Thoracic aorta (tissue), 2 donors: Measurements from ENCODE around the gene SART3. TPM values are rescaled to one million over a fixed set of nuclear protein-coding genes. Genes with fewer than 3 reads are reported as not detected.

Experiments
- ATAC-seq: fragments of 150-250 bp; one replicate; pipeline ENCODE4 v1.8.0; 2017; ENCODE audit warnings: low read depth; ENCODE audit not compliant: insufficient number of reproducible peaks, low FRiP score
- DNase-seq: peaks from one replicate; pipeline ENCODE4 v3.0.0-alpha.2; 2020; ENCODE audit warnings: low spot score
- H3K27ac ChIP-seq, 2 donors: fragments of 200-600 bp; sonication (generic); 1 replicate in 1 of 2; 2 replicates in 1 of 2; pipeline ENCODE4 v1.5.1; 2016; ENCODE audit warnings: mild to moderate bottlenecking in 2 of 2, moderate library complexity in 2 of 2
- H3K27me3 ChIP-seq: fragments of 200-600 bp; sonication (generic); replicated peaks from 2 replicates; pipeline ENCODE4 v1.6.0; 2016; ENCODE audit warnings: mild to moderate bottlenecking; ENCODE audit not compliant: insufficient read depth
- H3K36me3 ChIP-seq: fragments of 200-600 bp; sonication (generic); one replicate; pipeline ENCODE4 v1.5.1; 2016
- H3K4me1 ChIP-seq, 2 donors: fragments of 200-600 bp; sonication (generic); 1 replicate in 1 of 2; 2 replicates in 1 of 2; pipeline versions ENCODE4 v1.5.1 to v1.6.0; 2016; ENCODE audit warnings: low read depth in 2 of 2, mild to moderate bottlenecking in 1 of 2; ENCODE audit not compliant: control insufficient read depth in 1 of 2
- H3K4me3 ChIP-seq: fragments of 200-600 bp; sonication (generic); 2 replicates; pipeline ENCODE4 v1.5.1; 2016; ENCODE audit warnings: mild to moderate bottlenecking
- H3K9me3 ChIP-seq: fragments of 200-600 bp; sonication (generic); 2 replicates; pipeline ENCODE4 v1.5.1; 2016
- total RNA-seq, 2 donors: library from RNA; depleted of rRNA; stranded (reverse); fragments of >200 nt; gene quantifications; one replicate each; pipeline versions ENCODE4 v1.1.0 to v1.2.3, GENCODE V29; 2016
- TF ChIP-seq, protein P1 (sequence below): fragments of 200-600 bp; sonication (generic); IDR thresholded peaks from one replicate; pipeline ENCODE4 v1.5.1; 2019; ENCODE audit warnings: antibody characterized with exemption

SART3 gene
- total RNA-seq, 2 donors from 2014 or later = 52.1 to 94.0 TPM

DNA sequence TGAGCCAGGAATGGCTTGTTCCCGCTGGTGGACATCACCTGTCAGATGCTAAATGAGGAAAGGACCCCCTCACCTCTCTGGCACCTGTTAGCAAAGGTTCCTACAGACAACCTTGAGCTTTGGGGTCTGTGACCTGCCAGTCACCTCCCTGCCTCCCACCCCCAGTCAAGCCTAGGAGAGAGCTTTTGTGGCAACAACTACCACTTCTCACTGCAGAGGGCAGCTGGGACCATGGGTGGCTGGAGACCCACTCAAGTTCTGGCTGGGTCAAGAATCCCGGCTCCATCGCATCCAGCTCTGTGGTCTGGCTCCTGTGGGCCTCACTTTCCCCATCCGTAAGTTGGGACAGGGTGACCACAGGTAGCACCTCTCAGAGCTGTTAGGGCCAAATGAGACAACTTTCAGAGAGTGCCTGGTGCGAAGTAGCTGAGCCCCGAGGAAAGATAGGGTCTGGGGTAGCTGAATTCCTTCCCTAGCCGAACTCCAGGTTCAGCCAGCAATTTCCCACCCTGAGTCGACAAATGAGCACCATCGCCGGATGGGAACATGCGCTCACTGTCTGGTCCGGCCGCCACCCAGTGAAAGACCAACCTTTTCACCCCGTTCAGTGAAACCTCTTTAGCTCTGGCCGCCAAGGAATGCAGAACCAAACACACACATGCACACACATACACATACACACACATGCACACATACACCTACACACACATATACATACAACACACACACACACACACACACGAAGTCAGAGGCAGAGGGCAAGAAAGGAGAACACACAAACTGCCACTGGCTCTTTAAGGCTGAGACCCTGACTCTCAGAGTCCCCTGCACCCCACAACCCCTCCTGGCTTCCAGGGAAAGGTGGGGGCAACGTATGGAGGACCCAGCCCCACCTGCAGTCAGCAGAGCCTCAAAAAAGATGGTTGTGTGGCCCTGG lies 35.0 kb upstream of the SART3 start:
- no peaks in the 10 kb centered on the region for H3K36me3 ChIP-seq
- TF ChIP-seq, protein P1, sequence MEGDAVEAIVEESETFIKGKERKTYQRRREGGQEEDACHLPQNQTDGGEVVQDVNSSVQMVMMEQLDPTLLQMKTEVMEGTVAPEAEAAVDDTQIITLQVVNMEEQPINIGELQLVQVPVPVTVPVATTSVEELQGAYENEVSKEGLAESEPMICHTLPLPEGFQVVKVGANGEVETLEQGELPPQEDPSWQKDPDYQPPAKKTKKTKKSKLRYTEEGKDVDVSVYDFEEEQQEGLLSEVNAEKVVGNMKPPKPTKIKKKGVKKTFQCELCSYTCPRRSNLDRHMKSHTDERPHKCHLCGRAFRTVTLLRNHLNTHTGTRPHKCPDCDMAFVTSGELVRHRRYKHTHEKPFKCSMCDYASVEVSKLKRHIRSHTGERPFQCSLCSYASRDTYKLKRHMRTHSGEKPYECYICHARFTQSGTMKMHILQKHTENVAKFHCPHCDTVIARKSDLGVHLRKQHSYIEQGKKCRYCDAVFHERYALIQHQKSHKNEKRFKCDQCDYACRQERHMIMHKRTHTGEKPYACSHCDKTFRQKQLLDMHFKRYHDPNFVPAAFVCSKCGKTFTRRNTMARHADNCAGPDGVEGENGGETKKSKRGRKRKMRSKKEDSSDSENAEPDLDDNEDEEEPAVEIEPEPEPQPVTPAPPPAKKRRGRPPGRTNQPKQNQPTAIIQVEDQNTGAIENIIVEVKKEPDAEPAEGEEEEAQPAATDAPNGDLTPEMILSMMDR = no peak
- ATAC-seq (no peak), DNase-seq (no peak)
- H3K27me3 ChIP-seq = no peaks in the 10 kb centered on the region
- no peak overlapping the region for H3K4me3 ChIP-seq
- no peaks in the 10 kb centered on the region for H3K4me1 ChIP-seq
- no peak overlapping the region for H3K27ac ChIP-seq
- H3K9me3 ChIP-seq = no peaks in the 10 kb centered on the region

DNA sequence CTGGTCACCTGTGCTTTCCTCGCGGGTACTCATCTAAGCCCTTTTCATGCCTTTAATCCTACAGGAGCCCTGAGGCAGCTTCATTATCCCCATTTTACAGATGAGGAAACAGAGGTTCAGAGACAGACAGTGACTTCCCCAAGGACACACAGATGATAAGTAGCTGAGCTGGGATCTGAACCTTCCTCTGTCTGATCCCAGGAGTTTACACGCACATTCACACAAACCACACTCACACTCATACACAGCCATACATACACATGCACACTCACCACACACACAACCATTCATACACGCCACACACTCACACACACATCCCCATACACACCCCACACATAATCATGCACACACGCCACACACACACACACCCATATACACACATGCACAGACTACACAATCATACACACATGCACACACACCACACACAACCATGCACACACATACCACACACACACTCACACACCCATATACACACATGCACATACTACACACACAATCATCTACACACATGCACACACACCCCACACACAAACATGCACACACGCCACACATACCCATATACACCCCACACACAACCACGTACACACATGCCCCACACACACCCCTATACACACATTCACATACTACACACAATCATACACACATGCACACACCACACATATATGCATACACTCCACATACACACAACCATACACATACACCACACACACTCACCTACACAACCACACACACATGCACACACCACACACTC lies 34.2 kb upstream of the SART3 start:
- TF ChIP-seq, protein P1 = no peak
- H3K9me3 ChIP-seq = no peaks in the 10 kb centered on the region
- no peak overlapping the region for H3K27ac ChIP-seq
- no peak for DNase-seq
- no peaks in the 10 kb centered on the region for H3K4me1 ChIP-seq
- H3K4me3 ChIP-seq = no peak overlapping the region
- no peak for ATAC-seq
- H3K27me3 ChIP-seq = no peaks in the 10 kb centered on the region
- H3K36me3 ChIP-seq = no peaks in the 10 kb centered on the region

GRCh38 chr12:108594323-108594903 lies 33.4 kb upstream of the SART3 start:
- DNase-seq (no peak), ATAC-seq (no peak)
- Histone ChIP-seq H3K27me3 (no peaks in the 10 kb centered on the region), H3K9me3 (no peaks in the 10 kb centered on the region), H3K4me3 (no peak overlapping the region), H3K27ac (no peak overlapping the region), H3K36me3 (no peaks in the 10 kb centered on the region), H3K4me1 (no peaks in the 10 kb centered on the region)
- TF ChIP-seq, protein P1 = no peak

DNA sequence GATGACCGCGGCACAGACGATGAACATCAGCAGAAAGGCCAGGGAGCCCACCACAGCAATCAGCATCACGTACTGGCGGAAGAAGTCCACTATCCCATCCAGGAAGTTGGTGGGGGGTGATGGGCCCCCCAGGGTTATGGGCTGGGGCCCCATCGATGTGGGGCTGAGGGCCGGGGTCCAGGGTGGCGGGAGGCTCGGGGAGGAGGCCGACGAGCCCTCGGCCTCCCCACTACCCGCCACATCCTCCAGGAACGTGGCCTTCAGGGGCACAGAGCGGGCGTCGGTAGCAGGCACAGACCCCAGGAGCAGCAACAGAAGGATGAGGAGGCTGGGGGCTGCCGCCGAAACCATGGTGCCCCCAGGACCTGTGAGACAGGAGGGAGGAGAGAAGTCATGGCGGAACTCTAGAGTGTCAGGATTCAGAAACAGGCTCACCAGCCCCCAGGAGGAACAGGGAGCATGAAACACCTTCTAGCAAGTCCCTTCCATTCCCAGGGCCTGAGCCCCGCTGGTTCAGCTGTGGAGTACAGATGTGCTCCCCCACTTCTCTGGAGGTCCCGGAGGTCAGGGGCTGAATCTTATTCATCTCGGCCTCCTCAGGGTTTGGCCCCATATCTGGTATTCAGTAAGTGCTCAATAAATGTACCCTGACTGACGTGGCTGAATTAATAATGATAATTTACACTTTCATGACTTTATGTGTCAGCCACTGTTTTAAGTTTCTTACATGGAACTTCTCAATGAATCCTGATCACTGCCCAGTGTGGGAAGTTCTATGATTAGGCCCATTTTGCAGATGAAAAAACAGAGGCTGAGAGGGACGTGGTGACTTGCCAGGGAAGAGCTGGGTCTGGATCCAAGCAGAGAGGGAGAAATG lies 31.3 kb upstream of the SART3 start:
- no peaks in the 10 kb centered on the region for H3K9me3 ChIP-seq
- H3K4me3 ChIP-seq = no peak overlapping the region
- no peak for DNase-seq
- H3K27ac ChIP-seq = no peak overlapping the region
- H3K27me3 ChIP-seq = no peaks in the 10 kb centered on the region
- TF ChIP-seq, protein P1 = no peak
- H3K4me1 ChIP-seq = no peaks in the 10 kb centered on the region
- no peak for ATAC-seq
- H3K36me3 ChIP-seq = no peaks in the 10 kb centered on the region
